ENCODE results near the gene ZNF33A.
"Not testable (repeated sequence)": the region's sequence is repeated elsewhere in the genome, so short reads cannot be mapped to it uniquely, and the experiment has no call there.

Gene ZNF33A

DNA sequence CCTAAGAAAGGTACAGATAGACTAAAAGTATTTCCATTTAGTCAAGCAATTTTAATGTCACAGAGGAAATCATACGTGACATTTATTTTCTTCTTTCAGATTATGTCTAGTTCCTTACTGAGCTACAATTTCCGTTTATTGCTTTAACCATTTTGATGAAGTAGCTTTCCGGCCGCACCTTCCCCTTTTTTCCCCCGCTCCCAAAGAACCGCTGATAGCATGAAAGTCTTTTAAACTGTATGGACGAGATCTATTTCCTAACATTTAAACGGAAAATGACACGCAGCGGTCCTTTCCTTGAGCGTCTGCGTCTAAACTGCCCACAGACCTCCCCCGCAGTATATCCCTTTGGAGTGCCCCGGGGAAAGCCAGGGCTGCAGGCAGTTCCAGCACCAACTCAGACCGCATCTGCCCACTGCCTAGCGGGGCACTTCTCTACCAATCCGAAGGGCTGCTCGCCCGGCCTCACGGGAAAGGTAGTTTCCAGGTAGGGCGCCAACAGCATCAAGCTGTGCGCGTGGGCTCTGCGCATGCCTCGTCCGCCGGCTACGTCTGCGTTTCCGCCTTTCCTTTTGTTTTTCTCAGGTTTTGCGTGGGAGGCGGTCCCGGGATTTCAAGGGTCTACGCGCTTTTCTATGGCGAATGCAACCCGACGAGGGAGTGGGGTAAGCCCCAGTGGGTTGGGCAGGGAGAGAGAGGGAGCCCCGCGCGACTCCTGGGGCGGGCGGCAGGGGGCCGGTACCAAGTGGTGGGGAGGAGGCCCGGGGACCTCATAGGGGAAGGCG is at the start of gene ZNF33A:
ZNF33A (plus strand) TSS at position 557 of the 785 bp plus-strand sequence. CDS start 1,667 bp downstream, outside the sequence.
- DNase-seq: peak; percentile 81

DNA sequence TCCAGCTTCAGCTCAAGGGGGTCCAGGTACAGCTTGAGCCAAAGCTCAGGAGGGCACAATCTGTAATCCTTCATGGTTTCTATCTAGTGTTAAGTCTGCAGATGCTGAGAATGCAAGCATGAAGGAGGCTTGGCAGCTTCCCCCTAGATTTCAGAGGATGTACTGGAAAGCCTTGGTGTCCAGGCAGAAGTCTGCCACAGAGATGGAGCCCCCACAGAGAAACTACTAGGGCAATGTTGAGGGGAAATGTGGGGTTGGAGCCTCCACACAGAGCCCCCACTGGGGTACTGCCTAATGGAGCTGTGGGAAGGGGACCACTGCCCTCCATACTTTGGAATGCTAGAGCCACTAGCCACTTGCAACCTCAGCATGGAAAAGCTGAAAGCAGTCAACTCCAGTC is 45.5 kb upstream of the ZNF33A start:
- DNase-seq: no peak

DNA sequence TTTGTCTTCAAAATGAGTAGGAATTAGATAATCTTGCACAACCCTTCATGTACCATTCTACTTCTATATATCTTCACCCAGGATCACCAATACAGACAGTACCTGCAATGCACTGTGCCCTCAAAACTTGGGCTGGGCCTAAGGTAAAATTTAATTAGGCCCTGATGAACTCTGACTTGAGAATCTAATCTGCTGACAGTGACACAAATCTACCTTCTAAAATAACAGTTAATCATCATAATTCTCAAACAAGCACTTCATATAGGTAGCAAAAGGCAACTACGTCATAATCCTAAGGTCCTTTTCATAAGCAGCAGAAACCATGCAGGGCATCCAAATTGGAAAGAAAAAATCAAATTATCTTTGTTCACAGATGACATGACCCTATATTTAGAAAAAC is 38.1 kb upstream of the ZNF33A start:
- DNase-seq: no peak

DNA sequence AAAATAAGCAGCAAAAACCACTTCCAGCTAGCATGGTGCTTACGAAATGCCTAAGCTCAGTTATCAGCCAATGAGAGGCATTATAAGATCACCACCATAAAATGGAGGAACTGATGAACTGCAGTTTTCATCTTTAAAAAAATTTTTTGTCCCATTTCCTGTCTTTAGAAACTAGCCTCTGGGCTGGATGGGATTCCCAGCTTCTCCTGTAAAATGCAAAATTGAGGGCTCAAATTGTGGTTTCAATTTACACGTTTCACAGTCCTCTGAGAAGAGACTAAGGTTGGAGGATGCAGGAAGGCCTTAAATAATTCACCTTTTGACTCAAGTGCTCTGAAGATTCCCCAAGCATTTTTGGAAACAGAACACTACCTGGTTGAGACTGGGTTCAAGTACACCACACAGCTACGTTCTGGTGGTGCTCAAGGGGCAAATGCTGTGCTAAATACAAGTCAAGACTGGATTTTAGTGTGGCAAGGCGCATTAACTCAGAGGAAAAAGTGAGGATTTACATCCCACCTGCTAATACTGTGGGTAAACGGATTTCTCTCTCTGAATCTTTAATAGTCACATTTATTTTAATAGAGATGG is 35.0 kb upstream of the ZNF33A start:
- no peak for DNase-seq

DNA sequence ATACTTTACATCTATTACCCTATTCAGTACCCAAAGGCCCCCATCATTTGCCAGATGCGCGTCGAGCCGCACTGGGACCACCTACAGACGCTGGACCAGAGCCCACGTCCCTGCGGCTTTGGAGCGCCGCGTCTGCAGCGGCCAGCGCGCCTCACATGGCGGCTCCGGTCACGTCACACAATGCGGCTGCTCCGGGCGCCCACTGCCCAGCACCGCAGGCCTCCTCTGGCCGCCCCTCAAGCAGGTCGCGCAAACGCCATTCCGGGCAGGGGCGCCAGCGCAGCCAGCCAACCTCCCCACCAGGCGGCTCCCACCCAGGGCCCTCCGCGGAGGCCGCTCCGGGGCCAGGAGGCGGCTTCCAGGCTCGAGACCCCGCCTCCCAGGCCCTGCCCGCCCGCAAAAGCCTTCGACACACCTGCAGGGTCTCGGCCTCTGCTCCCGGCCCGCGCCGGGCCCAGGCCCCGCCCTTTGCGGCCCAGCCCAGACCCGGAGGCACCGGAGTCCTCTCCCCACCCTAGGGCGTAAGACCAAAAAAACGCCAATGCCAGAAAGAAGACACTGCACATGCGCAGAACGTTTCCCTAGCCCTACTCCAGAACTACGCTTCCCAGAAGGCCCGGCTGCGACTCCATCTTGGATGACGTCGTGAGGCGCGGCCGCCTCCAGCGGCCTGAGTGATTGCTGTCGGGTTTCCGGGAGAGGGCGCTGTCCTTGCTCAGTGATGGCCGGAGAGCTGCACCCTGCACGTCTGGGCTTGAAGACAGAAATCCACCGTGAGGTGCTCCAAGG is 34.2 kb upstream of the ZNF33A start, which contains the start of gene ZNF25:
ZNF25 (minus strand) TSS at position 557 of the 789 bp plus-strand sequence. CDS start 4,925 bp downstream, outside the sequence.
- DNase-seq: peak; percentile 88

DNA sequence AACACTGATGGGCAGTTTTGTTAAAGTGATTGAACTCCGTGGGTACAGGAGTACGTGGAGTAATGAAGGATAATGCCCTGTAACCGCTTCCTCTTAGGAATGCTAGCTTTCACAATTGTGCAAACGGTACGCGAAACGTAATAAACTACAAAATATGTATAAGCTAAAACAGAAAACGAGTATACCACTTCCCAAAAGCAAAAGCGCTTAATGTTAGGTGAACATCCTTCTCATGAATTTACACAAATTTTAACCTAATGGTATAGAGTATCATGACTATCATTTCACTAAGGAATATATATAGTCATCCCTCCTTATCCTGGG is 33.6 kb upstream of the ZNF33A start:
- DNase-seq: no peak

DNA sequence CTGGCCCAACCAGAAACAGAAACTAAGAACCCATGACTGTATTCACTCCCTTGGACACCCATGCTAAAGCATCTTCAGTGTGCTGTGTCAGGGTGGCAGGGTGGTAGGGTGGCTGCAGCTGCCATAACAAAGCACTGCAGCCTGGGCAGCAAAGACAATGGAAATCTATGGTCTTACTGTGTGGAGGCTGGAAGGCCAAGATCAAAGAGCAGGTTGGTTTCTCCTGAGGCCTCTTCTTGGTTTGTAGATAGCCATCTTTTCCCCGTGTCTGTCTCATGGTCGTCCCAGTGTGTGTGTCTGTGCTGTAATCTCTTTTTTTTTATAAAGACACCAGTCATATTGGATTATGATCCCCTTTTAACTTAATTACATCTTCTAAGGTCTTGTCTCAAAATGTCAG is 18.8 kb upstream of the ZNF33A start:
- no peak for DNase-seq

DNA sequence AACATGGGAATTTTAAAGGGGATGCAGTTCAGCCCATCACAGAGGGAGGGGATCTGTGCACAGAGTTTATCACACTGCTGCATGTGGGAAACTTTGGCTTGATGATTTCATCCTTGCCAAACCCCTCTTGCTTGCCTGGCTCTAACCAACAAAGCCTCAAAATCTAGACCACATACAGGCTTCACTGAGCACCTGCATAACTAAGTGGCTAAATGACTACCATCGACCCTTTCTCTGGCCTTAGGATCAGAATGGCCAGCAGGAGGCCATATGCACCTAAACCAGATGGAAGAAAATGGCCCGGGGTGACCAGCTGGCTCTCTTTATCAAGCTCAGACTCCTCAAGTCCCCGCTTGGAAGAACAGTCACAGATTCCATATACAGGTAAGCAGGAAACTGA is 18.4 kb upstream of the ZNF33A start:
- DNase-seq: no peak

DNA sequence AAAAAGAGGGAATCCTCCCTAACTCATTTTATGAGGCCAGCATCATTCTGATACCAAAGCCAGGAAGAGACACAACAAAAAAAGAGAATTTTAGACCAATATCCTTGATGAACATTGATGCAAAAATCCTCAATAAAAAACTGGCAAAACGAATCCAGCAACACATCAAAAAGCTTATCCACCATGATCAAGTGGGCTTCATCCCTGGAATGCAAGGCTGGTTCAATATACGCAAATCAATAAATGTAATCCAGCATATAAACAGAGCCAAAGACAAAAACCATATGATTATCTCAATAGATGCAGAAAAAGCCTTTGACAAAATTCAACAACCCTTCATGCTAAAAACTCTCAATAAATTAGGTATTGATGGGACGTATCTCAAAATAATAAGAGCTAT is 11.6 kb upstream of the ZNF33A start:
- DNase-seq: not testable (repeated sequence)

DNA sequence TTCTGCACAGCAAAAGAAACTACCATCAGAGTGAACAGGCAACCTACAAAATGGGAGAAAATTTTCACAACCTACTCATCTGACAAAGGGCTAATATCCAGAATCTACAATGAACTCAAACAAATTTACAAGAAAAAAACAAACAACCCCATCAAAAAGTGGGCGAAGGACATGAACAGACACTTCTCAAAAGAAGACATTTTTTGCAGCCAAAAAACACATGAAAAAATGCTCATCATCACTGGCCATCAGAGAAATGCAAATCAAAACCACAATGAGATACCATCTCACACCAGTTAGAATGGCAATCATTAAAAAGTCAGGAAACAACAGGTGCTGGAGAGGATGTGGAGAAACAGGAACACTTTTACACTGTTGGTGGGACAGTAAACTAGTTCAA is 10.0 kb upstream of the ZNF33A start:
- DNase-seq: not testable (repeated sequence)

DNA sequence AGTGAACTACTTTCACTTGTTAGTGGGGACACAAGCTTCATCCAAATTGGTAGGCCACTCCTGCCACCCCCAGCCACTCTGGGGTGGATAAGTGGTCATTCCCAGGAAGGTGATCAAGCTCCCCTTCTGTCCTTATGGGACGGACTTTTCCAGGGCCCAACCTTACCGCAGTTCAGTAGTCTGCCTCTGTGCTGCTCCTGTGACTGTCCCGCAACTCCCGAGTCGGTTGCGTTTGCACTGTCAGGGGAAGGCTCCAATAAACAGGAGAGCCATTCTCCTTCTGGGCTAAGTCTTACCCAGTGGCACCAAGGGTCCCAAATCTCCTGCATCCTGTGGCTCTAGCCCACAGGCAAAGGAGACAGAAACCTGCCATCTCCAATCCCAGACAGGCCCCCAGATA is 7.4 kb upstream of the ZNF33A start:
- DNase-seq: no peak

DNA sequence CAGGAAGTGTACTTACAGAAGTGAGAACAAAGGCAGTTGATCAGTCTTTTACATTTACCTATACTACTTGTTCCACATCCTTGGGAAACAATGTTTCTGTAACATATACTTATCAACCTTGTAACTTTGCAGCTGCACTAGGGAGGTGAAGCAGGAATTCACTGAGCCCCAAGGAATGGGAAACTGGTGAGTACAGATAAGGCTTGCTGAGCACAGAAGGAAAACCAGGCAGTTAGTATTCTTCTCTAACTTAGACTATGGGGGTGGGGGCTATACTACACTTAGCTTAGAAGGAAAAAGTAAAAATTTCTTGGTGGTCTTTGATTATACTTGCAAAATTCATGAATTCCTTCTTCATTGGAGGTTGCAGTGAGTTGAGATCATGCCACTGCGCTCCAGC is 6.9 kb upstream of the ZNF33A start:
- DNase-seq: no peak

DNA sequence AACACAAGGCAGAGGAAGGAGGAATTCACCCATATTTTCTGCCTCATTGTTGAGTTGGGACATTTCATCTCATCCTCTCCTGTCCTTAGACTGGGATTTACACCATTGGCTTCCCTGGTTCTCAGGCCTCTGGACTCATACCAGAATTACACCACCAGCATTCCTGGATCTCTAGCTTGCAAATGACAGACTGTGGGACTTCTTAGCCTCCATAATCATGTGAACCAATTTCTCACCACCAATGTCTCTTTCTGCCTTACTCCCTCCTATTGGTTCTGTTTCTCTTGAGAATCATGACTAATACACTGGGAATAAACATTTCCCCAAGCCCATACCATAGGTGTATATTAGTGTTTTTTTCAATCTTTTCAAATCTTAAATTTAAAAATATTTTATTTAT is 2.9 kb upstream of the ZNF33A start:
- DNase-seq: no peak

DNA sequence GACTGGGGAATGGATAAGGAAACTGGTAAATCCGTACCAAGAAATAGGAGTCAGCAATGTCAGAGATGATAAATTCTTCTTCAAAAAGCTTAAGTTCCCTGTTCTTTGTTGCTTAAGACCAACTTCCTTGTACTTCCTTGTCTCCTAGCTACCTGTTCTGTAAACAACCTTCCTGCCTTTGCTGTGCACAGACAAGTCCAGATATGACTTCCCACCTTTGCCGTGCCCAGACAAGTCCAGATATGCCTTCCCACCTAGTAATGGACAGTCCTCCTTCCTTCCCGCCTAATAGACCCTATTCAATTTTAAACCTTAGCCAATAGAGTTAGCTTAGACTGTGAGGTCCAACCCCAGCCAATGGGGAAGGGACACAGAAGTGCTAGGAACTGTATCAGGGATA is 2.5 kb upstream of the ZNF33A start:
- DNase-seq: no peak

DNA sequence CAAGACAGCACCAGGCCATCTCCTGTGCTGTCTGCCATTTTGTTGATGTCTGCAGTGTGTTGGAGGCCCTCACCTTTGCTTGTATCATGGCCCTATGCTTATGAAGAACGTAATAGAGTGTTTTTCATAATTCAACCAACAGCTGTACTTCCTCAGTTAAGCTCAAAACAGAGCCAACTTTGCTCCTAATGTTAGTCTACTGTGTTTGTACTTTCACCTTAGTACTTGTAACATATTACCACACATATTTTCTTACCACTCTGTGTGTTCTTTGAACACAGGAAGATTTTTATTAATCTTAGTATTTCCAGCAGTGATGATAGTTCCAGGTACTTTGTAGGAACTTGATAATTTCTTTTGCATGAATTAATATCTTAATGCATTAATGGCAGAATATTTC is 5.9 kb downstream of the ZNF33A start:
- no peak for DNase-seq

DNA sequence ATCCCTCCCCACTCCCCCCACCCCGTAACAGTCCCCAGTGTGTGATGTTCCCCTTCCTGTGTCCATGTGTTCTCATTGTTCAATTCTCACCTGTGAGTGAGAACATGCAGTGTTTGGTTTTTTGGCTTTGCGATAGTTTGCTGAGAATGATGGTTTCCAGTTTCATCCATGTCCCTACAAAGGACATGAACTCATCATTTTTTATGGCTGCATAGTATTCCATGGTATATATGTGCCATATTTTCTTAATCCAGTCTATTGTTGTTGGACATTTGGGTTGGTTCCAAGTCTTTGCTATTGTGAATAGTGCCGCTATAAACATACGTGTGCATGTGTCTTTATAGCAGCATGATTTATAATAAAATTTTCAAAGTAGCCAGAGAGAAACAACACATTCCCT is 8.6 kb downstream of the ZNF33A start:
- DNase-seq: not testable (repeated sequence)

DNA sequence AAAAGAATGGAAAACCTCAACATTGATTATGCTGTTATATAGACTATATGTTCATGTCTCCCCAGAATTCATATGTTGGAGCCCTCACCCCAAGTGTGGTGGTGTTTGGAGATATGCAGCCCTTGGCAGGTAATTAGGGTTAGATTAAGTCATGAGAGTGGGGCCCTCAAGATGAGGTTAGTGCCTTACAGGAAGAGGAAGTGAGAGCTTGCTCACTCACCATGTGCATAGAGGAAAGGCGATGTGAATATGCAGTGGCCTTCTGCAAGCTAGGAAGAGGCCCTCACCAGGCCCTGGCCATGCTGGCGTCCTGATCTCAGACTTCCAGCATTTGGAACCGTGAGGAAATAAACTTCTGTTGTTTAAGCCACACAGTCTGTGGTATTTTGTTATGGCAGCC is 14.8 kb downstream of the ZNF33A start:
- no peak for DNase-seq

DNA sequence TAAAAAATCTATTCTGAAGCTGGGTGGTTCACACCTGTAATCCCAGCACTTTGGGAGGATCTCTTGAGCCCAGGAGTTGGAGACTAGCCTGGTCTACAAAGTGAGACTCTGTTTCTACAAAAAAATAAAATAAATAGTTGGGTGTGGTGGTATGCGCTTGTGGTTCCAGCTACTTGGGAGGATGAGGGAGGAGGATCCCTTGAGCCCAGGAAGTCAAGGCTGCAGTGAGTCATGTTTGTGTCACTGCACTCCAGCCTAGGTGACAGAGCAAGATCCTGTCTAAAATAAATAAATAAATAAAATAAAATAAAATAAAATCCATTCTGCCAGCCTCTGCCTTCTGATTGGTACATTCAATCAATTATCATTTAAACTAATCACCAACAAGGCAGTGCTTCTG is 17.5 kb downstream of the ZNF33A start:
- no peak for DNase-seq

DNA sequence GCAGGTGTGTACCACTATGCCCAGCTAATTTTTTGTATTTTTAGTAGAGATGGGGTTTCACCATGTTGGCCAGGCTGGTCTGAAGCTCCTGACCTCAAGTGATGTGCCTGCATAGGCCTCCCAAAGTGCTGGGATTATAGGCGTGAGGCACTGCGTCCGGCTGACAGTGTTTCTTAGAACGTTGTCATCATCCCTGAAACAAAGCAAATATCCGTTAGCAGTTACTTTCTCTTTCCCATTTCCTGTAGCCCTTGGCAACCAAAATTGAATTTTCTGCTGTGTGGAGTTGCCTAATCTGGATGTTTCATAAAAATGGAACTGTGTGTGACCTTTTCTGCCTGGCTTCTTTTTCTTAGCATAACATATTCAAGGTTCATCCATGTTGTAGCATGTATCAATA is 22.4 kb downstream of the ZNF33A start:
- no peak for DNase-seq

DNA sequence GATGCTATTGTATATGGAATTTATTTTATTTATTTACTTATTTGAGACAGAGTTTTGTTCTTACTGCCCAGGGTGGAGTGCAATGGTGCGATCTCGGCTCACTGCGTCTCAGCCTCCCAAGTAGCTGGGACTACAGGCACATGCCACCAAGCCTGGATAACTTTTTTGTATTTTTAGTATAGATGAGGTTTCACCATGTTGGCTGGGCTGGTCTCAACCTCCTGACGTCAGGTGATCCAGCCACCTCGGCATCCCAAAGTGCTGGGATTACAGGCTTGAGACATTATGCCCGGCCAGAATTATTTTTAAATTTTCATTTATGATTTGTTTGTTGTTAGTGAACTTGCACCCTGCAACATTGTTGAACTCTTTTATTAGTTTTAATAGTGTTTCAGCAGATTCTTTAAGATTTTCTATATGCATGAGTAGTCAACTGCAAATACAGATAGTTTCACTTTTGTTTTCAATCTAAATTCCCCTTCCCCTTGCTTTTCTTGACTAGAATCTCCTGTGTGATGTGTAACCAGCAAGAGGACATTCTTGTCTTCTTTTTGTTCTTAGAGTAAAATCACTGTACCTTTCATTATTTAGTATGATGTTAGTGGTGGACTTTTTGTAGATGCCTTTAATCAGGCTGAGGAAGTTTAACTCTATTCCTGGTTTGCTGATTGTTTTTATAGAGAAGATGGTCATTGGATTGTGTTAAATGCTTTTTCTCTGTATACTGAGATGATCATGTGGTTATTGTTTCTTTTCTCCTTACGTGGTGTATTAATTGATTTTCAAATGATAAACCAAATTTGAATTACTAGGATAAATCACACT is 27.8 kb downstream of the ZNF33A start:
- no peak for DNase-seq

DNA sequence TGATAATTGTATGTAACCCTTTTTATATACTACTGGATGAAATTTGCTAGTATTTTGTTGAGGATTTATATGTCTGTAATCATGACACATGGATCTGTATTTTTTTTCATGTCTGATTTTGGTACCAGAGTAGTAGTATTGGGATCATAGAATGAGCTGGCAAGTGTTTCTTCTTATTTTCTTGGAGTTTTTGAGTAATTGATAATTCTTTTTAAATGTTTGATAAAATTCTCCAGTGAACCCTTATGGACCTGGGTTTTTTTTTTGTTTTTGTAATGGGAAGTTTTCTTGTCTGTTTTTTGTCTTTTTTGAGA is 28.4 kb downstream of the ZNF33A start:
- no peak for DNase-seq

DNA sequence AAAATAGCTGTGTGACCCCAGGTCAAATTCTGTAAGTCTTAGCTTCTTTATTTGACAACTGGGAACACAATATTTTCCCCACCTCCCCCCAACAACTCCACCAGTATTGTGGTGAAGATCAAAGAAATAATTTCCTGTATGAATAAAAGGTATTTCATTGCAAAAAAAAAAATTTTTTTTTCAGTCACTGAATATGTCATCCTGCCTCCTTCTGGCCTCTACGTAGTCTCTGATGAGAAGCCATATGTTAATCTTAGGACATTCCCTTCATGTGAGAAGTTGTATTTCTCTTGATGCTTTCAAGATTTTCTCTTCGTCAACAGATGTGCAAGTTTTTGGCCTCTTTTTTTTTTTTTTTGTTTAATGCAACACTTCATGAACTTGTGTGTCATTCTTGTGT is 33.0 kb downstream of the ZNF33A start:
- no peak for DNase-seq

DNA sequence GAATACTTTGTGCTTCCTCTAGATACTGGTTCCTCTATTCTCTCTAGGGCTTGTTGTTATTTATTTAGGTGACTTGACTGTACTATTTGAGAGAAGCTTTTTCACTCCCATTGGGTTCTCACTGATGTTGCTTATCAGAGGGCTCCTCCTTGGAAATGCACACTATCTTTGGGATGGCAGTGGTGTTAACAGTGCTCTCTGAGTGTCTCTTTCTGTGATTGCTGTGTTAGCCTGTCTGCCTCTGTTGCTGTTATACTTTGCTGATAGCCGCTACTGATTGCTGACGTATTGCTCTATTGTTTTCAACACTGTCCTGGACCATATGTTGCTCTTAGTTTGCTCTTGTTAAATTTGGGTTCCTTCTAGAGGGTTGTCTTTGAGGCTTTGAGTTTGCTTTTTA is 34.7 kb downstream of the ZNF33A start:
- DNase-seq: no peak
